H1 (cell line): ENCODE results near the gene OBP2B. TPM values are rescaled to one million over a fixed set of nuclear protein-coding genes. Genes with fewer than 3 reads are reported as not detected.

ENCODE experiments used
- SP1 ChIP-seq: IDR thresholded peaks from 2 replicates; pipeline ENCODE4 v1.6.1; 2011; ENCODE audit warnings: low read depth, low read length
- polyA plus RNA-seq, 7 experiments: library from polyadenylated mRNA; depleted of rRNA in 3 of 7; stranded (reverse) in 5 of 7; unstranded in 2 of 7; fragments of >200 nt in 5 of 7; fragments of 200-250 nt in 2 of 7; gene quantifications; 1 replicate in 5 of 7; 2 replicates in 1 of 7; 4 replicates in 1 of 7; pipeline versions ENCODE4 v1.2.1 to v1.2.3, GENCODE V29; 2011 to 2013; ENCODE audit warnings: missing spikeins in 2 of 7, mixed read lengths in 2 of 7
- total RNA-seq: library from RNA; stranded (reverse); fragmentation: NEBNext Ultra II Directional; extraction: Animal tissue kit (Norgen Biotek cat#: 25700); gene quantifications from 2 replicates; pipeline ENCODE4 v1.2.1, GENCODE V29; 2021
- TF ChIP-seq, protein P1 (sequence below): IDR thresholded peaks from 2 replicates; pipeline ENCODE4 v1.6.1; 2012; ENCODE audit warnings: inconsistent platforms

OBP2B gene
- total and polyA plus RNA-seq, 2 of the 8 experiments (the other 6 are each of a cell fraction or from before 2014, with no cell fraction given), result not detected

GRCh38 chr9:133256686-133257091, 47.6 kb upstream of the OBP2B start (continued):
- TF ChIP-seq, protein P1, sequence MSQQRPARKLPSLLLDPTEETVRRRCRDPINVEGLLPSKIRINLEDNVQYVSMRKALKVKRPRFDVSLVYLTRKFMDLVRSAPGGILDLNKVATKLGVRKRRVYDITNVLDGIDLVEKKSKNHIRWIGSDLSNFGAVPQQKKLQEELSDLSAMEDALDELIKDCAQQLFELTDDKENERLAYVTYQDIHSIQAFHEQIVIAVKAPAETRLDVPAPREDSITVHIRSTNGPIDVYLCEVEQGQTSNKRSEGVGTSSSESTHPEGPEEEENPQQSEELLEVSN, result no peak
- no peak for TF ChIP-seq SP1
